GM12864 (cell line): Measurements from ENCODE around the gene PFDN2.
"Not testable (repeated sequence)": the region's sequence is repeated elsewhere in the genome, so short reads cannot be mapped to it uniquely, and the experiment has no call there.

ENCODE experiments used
- DNase-seq: peaks from one replicate; pipeline ENCODE4 v3.0.0-alpha.2; 2011; ENCODE audit warnings: low read depth
- H3K4me3 ChIP-seq: 2 replicates; pipeline ENCODE4 v1.5.1; 2011; ENCODE audit warnings: mild to moderate bottlenecking, low read depth, low read length, control low read depth
- TF ChIP-seq, protein P1 (sequence below): IDR thresholded peaks from 2 replicates; pipeline ENCODE4 v1.5.1; 2011; ENCODE audit warnings: low read depth, mild to moderate bottlenecking, moderate library complexity, low read length, control low read depth, inconsistent platforms; ENCODE audit errors: missing control alignments

Gene PFDN2

GRCh38 chr1:161127649-161128048, 9.8 kb upstream of the PFDN2 start:
- no peak overlapping the region for H3K4me3 ChIP-seq
- no peak for DNase-seq
- TF ChIP-seq, protein P1, sequence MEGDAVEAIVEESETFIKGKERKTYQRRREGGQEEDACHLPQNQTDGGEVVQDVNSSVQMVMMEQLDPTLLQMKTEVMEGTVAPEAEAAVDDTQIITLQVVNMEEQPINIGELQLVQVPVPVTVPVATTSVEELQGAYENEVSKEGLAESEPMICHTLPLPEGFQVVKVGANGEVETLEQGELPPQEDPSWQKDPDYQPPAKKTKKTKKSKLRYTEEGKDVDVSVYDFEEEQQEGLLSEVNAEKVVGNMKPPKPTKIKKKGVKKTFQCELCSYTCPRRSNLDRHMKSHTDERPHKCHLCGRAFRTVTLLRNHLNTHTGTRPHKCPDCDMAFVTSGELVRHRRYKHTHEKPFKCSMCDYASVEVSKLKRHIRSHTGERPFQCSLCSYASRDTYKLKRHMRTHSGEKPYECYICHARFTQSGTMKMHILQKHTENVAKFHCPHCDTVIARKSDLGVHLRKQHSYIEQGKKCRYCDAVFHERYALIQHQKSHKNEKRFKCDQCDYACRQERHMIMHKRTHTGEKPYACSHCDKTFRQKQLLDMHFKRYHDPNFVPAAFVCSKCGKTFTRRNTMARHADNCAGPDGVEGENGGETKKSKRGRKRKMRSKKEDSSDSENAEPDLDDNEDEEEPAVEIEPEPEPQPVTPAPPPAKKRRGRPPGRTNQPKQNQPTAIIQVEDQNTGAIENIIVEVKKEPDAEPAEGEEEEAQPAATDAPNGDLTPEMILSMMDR, result no peak

GRCh38 chr1:161122967-161123366, 5.1 kb upstream of the PFDN2 start:
- TF ChIP-seq, protein P1, result no peak
- no peak for DNase-seq
- H3K4me3 ChIP-seq, result no peak overlapping the region

- no peak overlapping the region for H3K4me3 ChIP-seq
- DNase-seq, result no peak
- TF ChIP-seq, protein P1, result no peak
Observed at GRCh38 chr1:161121834-161122233, 4.0 kb upstream of the PFDN2 start.

- TF ChIP-seq, protein P1, result no peak
- no peak for DNase-seq
- H3K4me3 ChIP-seq, result no peak overlapping the region
Observed at GRCh38 chr1:161121042-161121650, 3.3 kb upstream of the PFDN2 start.

DNA sequence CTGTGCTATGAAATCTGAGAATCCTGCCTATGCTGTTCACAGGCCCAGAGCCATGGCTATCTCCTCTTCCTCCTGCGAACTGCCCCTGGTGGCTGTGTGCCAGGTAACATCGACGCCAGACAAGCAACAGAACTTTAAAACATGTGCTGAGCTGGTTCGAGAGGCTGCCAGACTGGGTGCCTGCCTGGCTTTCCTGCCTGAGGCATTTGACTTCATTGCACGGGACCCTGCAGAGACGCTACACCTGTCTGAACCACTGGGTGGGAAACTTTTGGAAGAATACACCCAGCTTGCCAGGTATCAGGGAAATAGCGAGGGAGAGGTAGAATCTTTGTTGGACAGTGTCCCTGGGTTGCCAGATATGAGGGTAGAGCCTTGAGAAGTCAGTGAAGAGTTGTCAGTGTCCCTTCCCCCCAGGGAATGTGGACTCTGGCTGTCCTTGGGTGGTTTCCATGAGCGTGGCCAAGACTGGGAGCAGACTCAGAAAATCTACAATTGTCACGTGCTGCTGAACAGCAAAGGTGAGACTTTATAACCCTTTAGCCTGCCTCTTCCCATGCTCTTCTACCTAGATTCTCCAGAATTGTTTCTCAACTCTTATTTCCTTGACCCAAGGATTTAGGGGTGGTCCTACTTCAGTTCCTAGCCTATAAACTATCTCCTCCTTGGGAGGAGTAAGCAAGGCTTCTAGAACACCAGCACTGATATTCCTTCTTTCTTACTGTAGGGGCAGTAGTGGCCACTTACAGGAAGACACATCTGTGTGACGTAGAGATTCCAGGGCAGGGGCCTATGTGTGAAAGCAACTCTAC, 1.5 kb upstream of the PFDN2 start:
- no peak for DNase-seq

GRCh38 chr1:161115961-161116360, 1.9 kb downstream of the PFDN2 start:
- not testable (repeated sequence) for H3K4me3 ChIP-seq, DNase-seq

More for the DNA sequence above, 1.5 kb upstream of the PFDN2 start:
- TF ChIP-seq, protein P1, result peak; percentile 53
- peak overlapping the region; percentile 87 for H3K4me3 ChIP-seq

DNA sequence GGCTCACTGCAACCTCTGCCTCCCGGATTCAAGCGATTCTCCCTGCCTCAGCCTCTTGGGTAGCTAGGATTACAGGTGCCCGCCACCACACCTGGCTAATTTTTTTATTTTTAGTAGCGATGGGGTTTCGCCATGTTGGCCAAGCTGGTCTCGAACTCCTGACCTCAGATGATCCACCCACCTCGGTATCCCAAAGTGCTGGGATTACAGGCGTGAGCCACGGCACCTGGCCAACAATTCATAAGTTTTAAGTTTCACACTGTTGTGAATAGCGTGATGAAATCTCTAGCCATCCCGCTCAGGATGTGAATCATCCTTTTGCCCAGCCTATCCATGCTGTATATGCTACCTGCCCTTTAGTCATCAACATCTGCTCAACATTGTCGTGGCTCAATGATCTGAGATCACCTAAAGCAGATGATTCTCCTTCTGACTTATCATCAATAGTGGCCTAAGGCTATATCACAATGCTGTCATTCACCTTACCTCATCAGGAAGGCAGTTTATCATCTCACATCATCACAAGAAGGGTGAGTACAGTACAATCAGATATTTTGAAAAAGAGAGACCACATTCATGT, 2.6 kb downstream of the PFDN2 start:
- DNase-seq, result no peak
- no peak overlapping the region for H3K4me3 ChIP-seq

More for the DNA sequence above, 2.6 kb downstream of the PFDN2 start:
- TF ChIP-seq, protein P1, result no peak
